Mammary epithelial cell (primary cell): ENCODE data around the gene NCL.

Experiments used
- EZH2 ChIP-seq: IDR thresholded peaks from 2 replicates; pipeline ENCODE4 v1.6.1; 2012; ENCODE audit warnings: low read length, inconsistent platforms, borderline replicate concordance
- TF ChIP-seq, protein P1 (sequence below), 2 donors: IDR thresholded peaks in 1 of 2; conservative IDR thresholded peaks in 1 of 2; 2 replicates each; pipeline ENCODE4 v1.5.1; 2011 to 2012; ENCODE audit warnings: inconsistent platforms in 2 of 2, low read length in 2 of 2, mild to moderate bottlenecking in 2 of 2, control low read depth in 1 of 2, low read depth in 1 of 2; ENCODE audit not compliant: insufficient read depth in 1 of 2; ENCODE audit errors: extremely low read depth in 1 of 2

DNA sequence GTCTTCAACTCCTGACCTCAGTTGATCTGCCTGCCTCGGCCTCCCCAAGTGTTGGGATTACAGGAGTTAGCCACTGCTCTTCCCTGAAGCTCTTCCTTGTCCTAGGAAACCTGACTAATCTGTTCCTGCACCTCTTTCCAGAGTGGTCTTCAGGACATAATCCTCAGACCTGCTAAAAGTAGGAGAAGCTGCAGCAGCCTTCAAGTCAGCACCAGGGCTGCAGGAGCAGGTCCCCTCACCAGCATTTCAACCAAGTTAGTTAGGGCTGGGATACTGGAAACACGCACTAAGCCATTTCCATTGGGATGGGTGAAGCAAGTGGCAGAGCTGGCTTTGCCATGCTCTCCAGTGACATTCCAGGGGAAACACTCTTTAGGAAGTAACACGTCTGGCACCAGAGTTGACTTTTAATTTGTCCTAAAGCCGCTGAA, 9.9 kb downstream of the NCL start:
- TF ChIP-seq, protein P1, sequence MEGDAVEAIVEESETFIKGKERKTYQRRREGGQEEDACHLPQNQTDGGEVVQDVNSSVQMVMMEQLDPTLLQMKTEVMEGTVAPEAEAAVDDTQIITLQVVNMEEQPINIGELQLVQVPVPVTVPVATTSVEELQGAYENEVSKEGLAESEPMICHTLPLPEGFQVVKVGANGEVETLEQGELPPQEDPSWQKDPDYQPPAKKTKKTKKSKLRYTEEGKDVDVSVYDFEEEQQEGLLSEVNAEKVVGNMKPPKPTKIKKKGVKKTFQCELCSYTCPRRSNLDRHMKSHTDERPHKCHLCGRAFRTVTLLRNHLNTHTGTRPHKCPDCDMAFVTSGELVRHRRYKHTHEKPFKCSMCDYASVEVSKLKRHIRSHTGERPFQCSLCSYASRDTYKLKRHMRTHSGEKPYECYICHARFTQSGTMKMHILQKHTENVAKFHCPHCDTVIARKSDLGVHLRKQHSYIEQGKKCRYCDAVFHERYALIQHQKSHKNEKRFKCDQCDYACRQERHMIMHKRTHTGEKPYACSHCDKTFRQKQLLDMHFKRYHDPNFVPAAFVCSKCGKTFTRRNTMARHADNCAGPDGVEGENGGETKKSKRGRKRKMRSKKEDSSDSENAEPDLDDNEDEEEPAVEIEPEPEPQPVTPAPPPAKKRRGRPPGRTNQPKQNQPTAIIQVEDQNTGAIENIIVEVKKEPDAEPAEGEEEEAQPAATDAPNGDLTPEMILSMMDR (conservative IDR thresholded peaks at IDR 0.05 in 1 of 2, IDR thresholded peaks at IDR 0.05 in 1 of 2; ENCODE audit: extremely low read depth in 1 of 2, insufficient read depth in 1 of 2, low read depth in 1 of 2, low read length in 2 of 2), result no peak
- TF ChIP-seq EZH2, result no peak
